Effector CD4-positive, alpha-beta T cell (primary cell): ENCODE results near the gene MATR3.
"Not testable (repeated sequence)": the region's sequence is repeated elsewhere in the genome, so short reads cannot be mapped to it uniquely, and the experiment has no call there.

Experiments
- DNase-seq: peaks from one replicate; pipeline ENCODE4 v3.0.0-alpha.2; 2020
- total RNA-seq: gene quantifications from one replicate; lab custom pipeline; 2026; lab: John Stamatoyannopoulos, UW

MATR3 gene
- 118 reads per million, percentile 85 among the genes with 10 or more reads in this experiment for total RNA-seq

DNA sequence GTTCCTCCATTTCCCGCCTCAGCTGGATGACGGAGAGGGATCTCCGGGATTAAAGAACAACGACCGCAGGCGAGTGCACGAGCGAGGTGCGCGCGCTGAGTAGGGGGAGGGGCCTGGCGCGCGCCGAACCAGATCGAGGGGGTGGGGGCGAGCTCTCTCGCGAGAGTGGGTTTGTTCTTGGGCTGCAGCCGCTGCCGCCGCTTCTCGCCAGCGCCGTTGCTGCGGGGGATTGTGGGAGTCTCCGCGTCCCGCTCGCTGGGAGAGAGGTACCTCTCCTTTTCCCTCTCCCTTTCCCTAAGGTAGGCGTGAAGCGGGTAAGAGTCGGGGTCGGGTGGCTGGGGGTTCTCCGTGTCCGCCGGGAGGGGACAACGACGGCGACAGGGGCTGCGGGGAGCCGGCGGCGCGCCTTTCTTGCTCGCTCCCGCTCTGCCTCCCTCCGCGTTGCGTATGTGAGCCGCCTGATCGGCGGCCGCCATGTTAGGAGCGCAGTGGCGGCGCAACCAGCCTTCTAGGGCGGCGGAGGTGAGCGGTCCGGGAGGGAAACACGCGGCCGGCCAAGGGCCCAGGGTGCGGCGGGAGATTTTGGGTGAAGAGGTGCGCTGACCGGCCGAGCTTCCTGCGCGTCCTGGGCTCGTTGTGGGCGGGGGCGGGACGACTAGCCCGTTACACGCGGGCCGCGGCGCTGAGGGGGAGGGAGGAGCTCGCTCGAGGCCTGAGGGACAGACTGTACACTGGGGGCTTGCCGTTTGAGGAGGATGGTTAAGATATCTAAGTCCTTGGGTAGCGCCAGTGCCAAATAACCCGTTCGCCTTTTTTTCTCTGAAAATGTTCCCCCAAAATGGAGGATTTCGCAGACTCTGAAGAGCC is at the start of gene MATR3:
Gene MATR3 (plus strand): TSS at position 234 of the 867 bp plus-strand sequence. CDS start 13,676 bp downstream, outside the sequence.
- DNase-seq = peak; percentile 93

DNA sequence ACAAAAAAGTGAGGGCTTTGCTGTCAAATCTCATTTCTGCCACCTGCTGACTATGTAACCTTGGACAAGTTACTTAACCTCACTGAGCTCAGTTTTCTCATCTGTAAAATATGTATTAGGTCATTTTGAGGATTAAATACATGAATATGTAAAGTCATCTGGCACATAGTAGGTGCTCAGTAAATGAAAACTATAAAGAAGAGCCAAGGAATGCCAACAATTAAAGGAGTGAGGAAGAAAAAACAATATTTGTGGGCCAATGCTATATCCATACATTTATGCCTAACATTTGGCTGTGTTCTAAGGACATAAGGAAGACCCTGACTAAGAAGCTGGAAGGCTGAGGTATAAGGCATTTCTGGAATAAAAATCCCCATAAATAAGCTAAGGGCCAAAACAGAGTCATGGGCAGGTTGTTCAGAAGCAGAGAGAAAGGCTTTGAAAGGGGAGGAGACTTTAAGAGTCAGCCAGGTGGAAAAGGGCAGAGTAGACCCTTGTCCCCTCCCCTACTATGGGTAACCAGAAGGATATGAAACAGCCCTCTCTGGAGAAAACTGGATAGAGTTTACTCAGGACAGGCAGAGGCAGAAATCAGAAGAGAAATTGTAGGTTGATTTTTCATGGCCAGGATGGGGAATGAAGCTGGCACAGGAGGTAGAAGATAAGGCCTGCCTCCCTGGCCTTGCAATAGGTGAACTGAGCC is 47.8 kb upstream of the MATR3 start:
- no peak for DNase-seq

DNA sequence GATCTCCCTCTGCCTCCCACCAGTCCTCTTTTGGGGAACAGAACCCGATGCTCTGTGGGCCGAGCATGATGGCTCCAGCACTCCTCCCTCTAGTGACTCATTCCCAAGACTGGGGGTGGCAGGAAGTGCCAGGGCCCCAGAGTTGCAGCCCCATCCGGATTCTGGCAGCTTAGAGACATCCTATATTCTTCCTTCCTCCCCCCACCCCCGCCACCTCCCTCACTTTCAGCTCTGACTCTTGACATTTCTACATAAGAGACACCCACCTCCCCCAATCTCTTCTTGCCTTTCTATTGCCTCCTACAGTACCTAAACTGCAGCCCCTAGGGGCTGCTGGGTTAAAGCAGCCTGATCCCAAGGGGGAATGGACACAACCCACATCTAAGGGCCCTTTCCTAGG is 47.1 kb upstream of the MATR3 start:
- DNase-seq = no peak

- DNase-seq = no peak
Observed at GRCh38 chr5:139248826-139249453, 44.6 kb upstream of the MATR3 start.

- DNase-seq = peak; percentile 23
Observed at GRCh38 chr5:139251281-139251687, 42.3 kb upstream of the MATR3 start.

GRCh38 chr5:139251695-139252288 is 41.7 kb upstream of the MATR3 start:
- DNase-seq = no peak

- DNase-seq = no peak
Observed at GRCh38 chr5:139253115-139253514, 40.4 kb upstream of the MATR3 start.

GRCh38 chr5:139256820-139257219 is 36.7 kb upstream of the MATR3 start:
- no peak for DNase-seq

DNA sequence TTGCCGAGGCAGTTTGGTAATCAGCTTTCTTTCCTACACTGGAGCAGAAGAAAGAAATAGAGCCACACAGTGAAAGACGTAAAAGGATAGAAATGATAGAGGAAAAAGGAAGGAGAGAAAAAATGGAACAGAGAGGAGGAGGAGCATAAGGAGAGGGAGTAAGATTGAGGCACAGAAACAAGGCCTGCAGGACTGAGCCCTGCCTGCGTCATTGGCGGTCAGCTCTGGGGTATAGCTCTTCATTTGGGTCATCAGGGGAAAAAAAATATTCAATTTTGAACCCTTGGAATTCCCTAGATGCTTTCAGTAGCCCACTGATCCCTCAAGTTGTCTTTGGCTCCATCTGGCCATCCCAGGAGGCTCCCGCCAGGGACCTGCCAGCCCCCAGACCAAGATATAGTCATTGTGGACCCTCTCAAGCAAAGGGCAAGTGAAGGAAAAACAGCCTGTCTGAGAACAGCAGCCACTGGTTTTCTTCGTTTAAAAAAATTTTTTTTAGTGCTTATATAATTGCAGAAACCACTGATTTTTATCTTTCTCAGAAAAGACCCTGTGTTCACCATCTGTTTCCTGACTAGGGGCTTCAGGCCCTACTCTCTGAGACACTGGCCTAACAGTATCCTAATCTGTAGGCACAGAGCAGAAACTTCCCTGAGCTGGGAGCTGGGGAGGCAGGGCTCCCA is 31.3 kb upstream of the MATR3 start:
- DNase-seq = no peak

DNA sequence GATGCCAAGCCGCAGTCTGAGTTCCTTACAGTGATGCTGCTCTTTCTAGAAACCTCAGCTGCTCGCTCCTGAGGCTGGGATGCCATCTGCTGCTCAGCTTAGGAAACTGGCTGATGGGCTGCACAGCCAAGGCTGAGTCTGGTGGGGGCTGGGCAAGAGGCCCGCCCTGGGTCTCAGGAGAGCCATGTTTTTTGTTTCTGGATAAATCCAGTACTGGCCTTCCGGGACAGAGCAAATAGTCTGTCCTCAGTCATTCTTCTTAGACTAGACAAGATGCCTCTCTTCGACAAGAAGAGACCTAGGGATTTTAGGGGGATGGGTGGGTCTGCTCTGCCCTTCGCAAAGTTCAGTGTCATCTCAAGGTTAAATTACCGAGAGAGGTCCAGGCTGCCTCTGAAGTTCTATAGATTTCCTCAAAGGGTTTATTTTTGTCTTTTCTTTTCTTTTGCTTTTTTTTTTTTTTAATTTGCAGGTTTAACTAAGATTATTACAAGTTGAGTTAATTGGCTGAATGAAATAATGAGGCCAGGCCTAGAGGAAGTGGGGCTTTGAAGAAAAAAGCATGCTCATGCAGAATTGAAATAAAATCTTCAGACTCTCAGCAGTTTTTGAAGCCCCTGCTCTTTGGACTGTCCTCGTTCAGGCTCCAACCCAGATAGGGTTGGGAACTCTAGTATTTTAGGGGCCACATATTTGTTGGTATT is 30.6 kb upstream of the MATR3 start:
- DNase-seq = peak; percentile 33

DNA sequence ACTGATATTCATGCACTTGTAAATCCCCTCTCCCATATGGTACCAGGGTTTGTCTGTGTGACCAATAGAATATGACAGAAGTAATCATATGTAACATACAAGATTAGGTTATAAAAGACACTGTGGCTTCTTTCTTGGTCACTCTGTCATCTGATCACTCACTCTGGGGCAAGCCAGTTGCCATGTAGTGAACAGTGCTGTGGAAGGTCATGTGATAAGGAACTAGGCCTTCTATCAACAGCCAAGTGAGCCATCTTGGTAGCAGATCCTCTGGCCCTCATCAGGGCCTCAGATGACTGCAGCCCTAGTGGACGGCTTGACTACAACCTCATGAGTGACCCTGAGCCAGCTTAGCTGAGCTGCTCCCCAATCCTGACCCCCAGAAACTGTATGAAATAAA is 30.0 kb upstream of the MATR3 start:
- no peak for DNase-seq

- no peak for DNase-seq
Observed at GRCh38 chr5:139263946-139264345, 29.6 kb upstream of the MATR3 start.

- DNase-seq = no peak
Observed at GRCh38 chr5:139265001-139265400, 28.5 kb upstream of the MATR3 start.

GRCh38 chr5:139266236-139266635 is 27.3 kb upstream of the MATR3 start:
- DNase-seq = no peak

DNA sequence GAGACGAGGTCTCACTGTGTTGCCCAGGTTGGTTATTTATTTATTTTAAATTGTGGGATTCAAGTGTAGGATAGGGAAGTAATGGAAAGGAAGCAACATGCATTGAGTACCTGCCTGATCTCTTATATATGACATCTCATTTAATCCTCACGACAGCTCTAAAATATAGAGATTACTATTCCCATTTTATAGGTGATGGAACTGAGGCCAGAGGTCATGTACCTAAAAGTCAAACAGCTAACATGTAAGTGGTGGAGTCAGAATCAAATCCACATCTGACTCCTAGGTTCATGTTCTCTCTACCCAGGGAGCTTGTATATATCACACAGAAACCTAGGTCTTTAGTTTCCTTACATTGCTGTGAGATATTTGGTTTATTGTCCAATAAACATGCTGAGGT is 26.1 kb upstream of the MATR3 start:
- DNase-seq = no peak

DNA sequence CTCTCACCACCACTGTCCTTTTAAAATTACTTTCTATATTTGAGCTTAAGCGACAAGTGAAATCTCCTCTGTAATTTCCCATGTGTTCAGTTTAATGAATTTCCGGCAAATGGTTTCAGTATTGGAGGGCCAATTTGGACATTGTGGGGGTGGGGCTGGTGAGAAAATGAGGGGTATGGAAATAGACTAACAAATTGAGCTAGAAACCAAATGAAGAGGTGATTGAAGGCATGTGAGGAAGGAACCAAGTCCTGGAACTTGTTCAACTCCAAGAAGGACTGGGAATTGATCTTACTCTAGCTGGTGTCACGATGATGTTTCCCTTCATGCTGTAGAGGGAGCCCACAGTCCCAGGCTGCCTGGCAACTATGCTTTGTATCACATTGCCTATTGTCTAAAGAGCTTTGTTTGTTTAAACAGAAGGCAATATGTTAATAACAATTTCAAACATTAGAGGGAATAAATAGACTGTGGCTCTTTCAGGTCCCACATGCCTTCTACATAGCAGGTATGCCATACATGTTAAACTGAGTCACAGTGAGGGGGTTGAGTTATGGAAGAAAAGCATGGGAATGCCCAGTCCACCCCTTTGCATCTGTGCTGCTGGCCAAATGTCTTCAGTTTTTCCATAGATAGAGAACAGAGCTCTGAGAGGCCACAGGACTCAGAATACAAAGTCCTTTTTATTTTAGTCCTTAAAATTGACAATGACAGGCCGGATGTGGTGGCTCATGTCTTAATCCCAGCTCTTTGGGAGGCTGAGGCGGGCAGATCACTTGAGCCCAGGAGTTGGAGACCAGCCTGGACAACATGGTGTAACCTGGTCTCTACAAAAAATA is 25.0 kb upstream of the MATR3 start:
- no peak for DNase-seq

DNA sequence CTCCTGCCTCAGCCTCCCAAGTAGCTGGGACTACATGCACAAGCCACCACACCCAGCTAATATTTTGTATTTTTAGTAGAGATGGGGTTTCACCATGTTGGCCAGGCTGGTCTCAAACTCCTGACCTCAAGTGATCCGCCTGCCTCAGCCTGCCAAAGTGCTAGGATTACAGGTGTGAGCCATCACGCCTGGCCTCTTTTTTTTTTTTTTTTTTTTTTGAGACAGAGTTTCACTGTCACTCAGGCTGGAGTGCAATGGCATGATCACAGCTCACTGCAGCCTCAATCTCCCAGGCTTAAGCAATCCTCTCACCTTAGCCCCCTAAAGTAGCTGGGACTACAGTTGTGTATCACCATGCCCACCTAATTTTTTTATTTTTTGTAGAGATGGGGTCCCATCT is 22.8 kb upstream of the MATR3 start:
- DNase-seq = not testable (repeated sequence)

GRCh38 chr5:139271201-139272027 is 22.1 kb upstream of the MATR3 start:
- no peak for DNase-seq

DNA sequence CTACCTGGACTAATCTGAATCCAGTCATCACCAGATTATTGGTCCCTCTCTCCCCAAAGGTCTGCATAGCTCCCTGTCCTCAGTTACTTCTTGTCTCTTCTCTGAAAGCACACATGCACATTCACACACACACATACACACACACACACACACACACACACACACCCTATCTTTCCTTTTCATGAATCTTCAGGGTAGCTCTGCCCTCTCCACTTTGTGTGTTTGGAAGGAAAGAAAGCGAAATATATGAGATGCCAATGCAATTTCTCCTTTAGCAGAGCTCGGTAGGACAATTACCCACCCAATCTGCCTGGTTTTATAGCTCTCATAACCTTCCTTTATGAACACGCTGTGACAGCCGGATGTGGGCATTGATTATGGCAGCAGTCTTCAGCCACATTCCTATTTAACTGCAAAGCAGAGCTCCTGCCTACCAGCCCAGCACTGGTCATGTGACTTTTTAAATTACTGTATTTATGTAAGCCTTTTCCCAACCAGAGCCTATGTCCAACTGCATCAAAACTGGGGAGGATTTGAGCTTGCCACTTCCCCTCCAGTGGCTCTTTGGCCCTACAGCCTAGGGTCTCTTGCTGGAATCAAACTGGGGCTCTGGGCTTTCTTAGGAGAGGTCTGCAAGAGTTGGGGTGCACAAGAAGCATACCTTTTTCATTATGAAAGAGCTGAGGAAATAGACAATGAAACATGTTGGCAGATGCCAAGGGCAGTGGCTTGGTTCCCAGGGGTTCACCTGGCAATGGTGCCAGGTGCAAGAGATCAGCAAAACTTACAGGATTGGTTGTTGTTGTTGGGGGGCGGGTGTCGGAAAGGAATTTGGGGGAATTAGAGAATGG is 20.8 kb upstream of the MATR3 start:
- peak; percentile 13 for DNase-seq
